ENCODE data around the gene MAP2K2.

Gene MAP2K2

DNA sequence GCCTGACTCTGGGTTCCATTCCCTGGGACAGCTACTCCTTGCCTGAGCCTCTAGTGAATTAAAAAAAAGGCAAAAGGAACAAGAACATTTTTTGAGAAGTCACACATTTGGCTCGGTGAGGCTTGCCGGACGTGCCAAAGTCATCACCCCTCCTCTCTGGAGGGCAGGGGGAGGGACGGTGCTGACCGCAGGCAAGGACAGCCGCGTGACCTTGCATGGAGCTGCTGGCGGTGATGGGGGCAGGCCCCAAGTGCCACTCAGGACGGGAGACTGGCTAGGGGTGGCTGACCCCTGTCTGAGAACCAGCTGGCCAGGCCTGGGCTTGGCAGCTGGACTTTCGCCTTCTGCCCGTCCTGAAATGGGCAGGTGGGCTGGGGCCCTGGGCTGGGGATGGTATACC lies 26.4 kb downstream of the MAP2K2 start:
- no peak for DNase-seq

DNA sequence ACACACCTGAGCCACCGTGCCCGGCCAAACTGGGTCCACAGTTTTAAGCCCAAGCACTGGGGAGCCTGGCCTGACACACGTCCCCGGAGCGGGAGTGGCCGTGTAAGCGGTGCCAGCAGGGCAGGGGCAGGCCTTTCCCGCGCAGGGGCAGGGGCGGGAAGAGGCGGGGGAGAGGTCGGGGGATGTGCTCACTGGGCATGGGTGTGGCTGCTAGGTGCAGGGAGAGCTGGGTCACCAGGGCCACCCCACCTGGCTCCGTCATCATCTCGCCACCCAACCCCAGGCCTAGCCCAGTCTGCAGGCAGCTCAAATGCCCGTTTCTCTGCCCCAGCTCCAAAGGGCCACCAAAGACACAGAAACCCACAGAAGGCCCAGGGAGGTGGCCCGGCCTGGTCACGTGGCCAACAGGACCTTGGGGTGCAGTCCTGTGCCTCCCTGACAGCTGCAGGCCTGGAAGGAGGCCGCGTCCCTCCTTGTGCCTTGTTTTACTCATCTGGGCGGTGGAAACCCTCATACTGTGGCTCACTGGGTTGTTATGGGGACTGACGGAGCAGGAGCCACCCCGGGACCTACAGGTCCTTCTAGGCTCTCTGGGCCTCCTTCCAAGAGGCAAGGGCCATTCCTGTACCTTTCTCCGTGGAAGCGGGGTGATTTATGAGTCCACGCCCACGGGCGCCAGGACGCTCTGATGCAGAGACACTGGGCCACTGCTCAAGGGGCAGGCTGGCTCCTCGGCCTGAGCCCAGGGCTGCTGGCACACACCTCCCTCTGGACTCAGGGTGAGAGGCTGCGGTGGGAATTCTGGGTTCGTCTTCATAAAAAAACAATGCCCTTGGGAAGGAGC lies 27.7 kb downstream of the MAP2K2 start:
- no peak for DNase-seq

DNA sequence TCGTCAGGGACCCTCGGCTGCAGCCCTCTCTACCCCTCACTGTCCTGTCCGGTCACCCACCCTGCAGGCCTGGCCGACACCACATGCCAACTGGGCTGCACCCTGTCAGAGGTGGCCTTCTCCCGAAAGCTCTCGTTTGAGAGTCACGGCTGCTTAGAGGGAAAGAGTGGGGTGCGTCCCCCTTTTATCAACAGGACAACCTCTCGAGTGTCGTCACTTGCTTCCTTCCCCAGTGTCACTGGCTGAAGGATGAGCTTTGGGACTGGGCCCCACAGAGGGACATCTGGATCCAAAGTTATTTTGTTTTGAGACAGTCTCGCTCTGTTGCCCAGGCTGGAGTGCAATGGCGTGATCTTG lies 28.5 kb downstream of the MAP2K2 start:
- DNase-seq: no peak

DNA sequence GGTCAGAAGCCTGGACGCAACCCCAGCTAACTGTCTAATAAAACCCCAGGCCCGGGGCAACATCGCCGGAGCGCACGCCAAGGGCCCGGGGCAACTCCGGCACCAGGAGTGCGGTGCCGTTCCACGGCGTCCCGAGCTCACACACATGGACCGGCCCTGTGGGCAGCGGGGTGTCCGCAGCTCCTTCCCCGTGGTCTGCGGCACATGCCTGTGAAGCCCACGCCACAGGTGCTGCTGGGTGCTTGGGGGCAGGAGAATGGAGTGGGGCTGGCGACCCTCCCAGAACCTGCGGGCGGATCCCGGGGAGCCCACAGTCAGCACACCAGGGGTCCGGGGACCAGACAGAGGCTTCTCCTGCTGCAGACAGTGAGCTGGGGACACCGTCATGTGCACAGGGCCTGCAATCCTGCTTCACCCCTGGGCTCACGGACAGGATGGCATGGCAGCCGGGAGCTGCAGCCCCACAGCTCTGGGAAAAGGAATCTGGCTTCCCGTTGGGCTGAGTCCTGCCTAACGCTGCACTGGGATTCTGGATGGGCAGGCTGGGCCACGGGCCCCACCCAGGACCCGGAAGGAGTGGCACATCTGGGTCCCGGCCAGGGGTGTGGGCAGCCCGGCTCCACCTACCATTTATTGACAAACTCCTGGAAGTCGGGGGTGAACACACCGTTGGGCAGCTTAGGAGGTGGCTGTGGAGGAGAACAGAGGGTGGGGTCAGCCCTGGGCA lies 29.0 kb downstream of the MAP2K2 start:
- no peak for DNase-seq

DNA sequence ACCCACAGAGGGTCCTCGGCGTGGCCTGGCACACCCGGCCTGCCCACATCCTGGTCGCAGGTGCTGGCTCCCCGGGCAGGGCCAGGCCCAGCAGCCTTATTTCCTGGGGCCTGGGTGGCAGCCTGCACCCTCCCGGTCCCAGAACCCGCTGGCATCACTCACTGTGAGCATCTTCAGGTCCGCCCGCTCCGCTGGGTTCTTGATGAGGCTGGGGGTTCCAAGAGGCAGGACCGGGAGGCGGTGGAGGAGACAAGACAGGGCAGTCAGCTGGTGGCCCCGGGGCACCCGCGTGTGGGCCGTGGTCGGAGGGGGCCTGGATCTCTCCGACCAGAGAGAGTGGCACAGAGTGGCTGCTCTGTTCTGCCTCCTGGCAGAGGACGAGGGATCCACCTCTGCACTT lies 29.6 kb downstream of the MAP2K2 start:
- no peak for DNase-seq

DNA sequence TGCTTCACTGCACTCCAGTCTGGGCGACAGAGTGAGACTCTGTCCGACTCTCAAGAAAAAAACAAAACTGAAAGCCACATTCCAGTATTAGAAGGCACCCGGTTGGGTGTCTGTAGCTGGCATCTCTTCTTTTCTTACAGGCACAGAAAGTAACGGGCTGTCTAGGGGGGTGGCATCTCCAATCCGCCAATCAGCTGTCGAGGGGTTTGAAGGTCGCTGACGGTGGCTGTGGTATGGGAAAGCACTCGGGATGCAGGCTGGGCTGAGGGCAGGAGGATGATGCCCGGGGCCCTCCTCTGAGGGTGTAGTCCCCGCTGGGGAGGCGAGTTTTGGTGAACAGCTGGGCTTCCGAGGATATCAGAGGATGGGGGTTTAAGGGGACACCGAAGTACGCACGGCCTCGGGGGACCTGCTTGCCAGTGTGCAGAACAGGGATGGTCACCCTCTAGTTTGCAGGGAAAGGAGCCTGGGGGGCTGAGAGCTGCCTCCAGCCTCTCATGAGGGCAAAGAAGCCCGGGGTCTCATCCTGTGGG lies 30.2 kb downstream of the MAP2K2 start:
- DNase-seq: no peak

DNA sequence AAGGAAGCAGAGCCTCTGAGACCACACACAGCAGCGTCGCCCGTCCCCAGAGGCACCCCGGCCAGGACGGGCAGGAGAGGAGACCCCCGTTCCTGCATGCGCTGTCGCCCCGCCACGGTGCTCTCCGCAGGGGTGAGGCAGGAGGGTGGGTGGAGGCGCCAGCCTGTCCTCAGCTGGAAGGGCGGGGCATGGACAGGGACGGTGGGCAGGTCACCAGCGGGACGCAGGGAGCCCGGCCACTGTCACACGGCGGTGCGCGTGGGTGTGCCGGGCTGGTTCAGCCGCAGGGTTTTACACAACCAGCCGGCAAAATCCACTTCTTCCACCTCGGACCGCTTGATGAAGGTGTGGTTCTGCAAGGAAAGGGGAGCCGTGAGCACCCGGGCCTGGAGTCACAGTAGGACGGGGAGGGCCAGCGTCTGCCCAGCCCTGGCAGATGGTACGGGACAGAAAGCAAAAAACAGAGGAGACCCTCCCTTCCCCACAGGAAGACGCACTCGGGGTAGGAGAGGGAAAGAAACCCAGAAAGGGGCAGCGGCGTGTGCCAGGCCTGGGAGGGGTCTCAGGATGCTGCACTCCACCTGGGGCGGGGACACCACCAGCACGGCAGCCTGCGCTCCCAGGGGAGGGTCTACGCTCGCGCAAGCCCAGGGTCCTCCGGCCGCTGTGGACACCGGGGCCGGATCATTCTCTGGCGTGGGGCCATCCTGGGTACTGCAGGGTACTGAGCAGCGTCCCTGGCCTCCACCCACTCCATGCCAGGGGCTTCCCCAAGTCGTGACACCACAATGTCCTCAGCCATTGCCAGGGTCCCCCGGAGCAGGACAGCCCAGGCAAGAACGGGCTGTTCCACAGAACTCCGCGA lies 33.3 kb downstream of the MAP2K2 start:
- DNase-seq: no peak

DNA sequence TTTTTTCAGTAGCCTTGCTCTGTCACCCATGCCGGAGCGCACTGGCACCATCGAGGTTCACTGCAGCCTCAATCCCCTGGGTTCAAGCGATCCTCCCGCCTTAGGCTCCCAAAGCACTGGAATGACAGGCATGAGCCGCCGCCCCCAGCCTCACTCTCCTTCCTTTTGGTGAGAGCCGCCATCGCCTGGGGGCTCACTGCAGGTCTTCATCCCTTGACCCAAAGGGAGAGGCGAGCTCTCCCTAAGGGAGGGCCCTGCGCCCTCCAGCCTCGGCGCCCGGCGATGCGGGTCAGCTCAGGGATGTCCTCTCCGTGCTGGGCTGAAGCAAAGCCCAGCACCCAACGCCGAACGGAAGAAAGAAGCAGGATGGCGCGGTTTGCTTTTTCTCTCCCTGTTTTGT lies 34.0 kb downstream of the MAP2K2 start:
- no peak for DNase-seq

DNA sequence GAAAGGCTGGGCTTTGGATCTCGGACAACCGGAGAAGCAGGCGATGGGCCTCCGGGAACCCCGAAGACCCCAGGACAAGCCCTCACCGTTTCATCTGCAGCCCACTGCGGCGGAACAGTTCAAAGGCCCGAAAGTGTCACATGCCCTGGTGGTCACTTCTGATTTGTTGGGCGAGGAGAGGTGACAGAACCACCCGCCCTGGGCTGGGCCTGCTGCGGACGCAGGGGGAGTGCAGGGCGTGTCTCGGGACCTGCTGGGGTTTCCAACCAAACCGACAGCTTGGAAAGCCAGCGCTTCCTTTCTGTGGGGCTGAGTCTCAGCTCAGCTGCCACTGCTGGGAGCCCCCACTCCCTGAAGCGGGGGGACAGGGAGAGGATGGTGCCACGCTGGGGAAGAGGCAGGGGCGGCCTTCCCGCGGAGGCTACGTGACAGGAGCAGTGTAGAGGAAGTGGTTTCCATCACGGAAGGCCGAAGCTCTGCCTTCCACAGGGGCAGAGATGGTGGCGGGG lies 34.5 kb downstream of the MAP2K2 start:
- DNase-seq: peak; percentile 71

DNA sequence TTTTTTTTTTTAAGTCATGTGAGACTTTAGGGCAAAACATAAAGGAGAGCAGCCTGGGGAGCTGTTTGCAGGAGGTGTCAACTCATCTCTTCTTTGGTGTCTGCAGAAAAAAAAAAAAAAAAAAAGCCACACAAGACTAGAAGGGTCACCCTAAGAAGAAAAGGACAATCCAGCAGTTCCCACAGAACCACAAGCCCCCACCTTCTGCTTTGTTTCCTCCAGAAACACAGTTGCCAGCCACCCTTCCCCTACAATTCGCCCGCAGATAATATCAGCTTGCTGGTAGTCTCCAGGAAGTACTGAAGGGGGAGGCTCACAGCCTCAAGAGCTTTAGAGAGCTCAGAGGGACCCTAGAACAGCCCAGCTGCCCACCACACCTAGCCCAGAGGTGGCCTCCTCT lies 34.9 kb downstream of the MAP2K2 start:
- DNase-seq: no peak

DNA sequence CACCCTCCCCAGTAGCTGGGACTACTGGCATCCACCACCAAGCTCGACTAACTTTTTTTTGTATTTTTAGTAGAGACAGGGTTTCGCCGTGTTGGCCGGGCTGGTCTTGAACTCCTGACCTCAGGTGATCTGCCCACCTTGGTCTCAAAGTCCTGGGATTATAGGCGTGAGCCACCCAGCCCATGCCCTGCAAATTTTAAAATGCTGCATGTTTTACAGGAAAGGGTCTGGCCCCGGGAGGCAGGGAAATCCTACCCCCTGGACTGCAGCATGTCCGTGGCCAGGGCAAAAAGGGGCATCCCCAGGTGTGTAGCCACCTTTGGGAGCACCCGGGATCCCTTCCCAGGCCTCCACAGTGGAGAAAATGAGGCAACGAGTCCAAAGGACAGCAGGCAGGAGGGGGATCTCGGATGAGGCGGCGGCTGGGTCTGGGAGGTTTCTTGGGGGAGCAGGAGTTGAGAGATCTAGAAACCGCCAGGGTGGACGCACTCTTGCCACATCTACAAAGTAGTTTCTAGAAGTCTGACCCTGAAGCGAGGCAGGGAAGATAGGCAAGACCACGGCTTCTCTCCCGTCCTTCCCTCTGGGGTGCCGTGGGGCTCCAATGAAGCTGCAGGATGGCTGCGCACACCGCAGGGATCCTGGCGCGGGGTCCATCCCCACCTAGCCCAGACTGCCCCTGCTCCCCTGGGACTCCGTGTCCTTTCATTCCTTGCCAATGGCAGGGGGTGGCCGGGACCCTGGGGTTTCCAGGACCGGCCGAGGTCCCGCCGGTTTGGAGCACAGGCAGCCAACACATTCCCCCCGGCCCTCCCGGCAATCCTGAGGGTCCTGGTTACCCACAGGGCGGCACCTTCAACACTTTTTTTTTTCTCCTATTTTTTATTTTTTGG lies 35.9 kb downstream of the MAP2K2 start:
- DNase-seq: no peak

DNA sequence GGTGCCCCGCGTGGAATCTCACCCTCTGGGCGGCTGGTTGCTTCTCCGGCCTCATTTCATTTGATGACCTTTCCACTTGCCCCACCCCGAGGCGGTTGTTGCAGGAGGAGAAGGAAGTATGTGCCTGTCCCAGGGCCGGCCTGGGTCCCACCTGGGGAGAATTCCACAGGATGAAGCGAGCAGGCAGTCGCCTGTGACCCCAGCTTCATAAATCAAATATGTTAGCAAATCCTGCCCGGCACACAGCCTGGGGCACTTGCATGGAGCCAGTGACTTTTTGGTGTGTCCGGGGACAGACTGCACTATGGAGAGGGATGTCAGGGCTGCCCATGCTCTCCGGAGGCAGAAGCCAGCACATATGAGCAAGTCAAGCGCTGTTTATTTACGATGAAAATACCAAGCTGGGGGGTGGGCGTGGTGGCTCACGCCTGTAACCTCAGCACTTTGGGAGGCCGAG lies 37.5 kb downstream of the MAP2K2 start:
- DNase-seq: no peak

DNA sequence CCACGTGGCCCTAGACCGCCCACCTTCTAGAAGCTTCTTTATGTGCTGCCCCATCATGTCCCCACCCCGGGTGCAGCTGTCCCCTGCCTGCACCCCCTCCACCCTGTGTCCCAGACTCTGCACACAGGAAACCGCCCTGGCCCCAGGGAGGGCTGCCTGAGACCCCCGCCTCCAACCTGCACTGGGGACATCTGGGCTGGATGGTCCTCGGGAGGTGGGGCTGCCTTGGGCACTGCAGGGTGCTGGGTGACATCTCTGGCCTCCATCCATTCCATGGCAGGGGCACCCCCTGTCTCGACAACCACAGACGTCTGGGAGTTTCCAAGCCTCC lies 39.4 kb downstream of the MAP2K2 start:
- no peak for DNase-seq

DNA sequence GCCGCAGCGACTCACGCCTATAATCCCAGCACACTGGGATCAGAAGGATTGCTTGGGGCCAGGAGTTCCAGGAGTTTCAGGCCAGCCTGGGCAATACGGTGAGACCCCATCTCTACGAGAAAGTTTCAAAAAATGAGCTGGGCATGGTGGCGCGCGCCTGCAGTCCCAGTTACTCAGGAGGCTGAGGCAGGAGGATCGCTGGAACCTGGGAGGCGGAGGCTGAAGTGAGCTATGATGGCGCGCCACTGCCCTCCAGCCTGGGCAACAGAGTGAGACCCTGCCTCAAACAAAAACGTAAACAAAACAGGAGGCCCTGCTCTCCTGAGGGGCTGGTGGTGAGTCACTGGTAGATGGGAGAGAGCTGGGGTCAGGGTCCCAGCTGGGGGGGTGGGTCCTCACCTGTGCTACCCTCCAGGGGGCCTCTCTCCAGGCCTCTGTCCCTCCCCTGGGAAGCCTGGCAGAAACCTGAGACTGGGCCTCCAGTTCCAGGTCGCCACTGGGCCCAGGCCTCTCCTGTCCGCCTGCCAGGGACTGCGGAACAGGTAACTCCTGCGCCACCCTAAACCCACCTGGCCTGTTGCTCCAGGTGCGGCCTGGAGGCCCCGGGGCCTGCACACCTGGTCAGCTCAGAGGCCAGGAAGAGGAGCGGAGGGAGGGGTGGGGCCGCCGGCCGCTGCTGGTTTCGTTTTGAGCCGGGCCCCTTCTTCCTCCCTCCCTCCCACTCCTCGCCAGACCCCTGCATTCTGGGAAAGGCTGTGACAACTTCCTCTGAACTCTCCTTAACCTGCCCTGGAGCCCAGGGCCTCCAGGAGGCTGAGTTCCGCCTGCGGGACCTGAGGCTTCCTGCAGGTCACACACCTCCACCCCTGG lies 40.0 kb downstream of the MAP2K2 start:
- peak; percentile 45 for DNase-seq

DNA sequence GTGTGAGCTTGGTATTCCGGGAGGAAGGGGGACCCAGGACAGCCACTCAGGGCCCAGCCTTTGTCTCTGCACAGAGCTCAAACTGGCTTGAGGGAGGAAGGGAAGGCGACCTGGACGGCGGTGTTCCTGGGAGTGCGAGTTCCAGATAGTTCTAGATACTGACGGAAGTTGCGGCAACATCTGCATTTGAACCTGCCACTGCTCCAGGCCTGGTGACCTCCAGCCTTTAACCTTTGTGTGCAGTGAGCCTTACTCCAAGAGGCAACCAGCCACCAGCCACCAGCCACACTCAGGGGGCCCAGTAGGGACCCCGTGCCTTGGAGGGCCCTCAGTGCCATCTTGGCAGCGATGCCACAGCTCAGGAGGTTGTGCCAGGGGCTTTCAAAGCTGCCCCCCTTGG lies 41.8 kb downstream of the MAP2K2 start:
- no peak for DNase-seq

DNA sequence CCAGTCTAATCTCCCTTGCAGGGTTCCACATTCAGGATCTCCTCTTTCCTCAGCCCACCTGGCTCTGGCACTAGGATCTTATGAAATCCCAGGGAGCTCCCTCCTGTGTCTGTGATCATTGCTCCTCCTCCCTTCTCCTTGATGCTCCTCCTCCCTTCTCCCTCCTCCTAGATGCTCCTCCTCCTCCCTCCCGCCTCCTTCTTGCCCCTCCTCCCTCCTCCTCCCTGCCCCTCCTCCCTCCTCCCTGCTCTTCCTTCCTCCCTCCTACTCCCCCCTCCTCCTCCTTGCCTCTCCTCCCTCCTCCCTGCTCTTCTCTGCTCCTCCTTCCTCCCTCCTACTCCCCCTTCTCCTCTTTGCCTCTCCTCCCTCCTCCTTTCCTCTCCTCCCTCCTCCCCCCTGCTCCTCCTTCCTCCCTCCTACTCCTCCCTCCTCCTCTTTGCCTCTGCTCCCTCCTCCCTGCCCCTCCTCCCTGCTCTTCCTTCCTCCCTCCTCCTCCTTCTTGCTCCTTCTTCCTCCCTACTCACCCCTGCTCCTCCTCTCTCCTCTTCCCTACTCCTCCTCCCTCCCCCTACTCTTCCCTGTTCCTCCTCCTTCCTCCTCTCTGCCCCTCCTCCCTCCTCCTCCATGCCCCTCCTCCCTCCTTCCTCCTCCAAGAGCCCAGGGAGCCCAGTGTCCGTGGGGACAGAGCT lies 42.3 kb downstream of the MAP2K2 start:
- DNase-seq: no peak

DNA sequence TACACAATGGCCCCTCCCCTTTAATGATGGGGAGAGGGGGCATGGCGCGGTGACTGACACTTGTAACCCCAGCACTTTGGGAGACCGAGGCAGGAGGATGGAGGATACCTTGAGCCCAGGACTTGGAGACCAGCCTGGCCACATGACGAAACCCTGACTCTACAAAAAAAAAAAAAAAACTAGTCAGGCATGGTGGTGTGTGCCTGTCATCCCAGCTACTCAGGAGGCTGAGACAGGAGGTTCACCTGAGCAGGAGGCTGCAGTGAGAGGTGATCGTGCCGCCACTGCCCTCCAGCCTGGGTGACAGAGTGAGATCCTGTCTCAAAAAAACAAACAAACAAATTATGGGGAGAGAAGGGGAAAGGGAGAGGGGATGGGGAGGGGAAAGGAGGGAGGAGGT lies 43.4 kb downstream of the MAP2K2 start:
- no peak for DNase-seq

DNA sequence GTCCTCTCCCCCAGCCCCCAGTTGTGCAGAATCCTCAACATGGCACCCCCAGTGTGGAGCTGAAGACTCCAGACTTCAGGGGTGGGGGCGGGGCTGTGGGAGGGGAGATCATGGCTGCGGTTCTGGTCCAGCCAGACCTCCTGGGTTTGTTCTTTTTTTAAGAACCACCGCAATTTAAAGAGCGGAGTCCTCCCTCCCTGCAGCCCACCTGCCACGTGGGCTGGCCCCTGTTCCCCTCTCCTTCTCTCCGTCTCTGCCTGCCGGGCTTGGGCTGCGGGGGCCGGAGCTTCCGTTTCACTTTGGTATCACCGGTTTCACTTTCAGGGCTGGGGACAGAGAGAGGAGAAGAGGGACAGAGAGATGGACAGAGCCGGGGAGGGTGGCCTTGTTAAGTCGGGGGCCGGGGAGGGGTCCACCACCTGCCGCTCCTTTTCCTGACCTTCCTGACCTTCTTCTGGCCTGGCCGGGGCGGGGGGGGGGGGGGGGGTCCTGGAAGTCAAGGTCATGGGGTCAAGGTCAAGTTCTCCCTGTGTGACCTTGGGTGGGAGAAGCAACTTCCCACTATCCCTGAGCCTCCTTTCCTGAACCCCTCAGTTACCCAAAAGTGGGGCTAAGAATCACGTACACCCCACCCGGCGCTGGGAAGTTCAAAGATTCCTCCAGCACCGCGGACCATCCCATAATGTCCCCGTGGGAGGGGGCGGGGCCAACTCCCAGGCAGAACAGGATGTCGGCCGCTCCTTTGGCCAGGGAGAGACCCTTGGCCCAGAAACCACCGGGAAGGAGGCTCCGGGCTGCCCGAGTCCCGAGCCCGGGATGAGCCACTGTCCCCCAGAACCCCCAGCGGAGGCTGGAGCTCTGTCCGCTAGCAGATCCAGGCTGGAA lies 45.9 kb downstream of the MAP2K2 start:
- peak; percentile 67 for DNase-seq

DNA sequence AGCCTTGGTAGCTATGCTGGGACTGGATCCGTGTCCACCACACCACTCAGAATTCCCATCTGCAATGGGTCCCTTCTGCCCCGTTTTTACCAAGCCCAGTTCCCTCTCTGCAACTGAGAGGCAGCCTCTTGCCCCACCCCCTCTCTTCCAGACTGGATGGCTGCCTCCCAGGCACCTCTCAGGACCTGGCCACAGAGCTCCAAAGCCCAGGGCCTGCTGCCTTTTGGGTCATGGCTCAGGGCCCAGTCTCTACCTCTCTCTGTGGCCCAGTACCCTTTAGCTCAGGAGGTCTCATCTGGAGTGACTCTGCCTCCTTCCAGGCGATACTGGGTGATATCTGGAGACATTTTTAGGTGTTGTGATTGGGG lies 46.9 kb downstream of the MAP2K2 start:
- no peak for DNase-seq
